ENCODE results near the gene HRH3. TPM values are rescaled to one million over a fixed set of nuclear protein-coding genes. Genes with fewer than 3 reads are reported as not detected.

The HRH3 gene
- total and polyA plus RNA-seq, 5 donors from 2014 or later, result not detected

GRCh38 chr20:62202676-62203377 lies 17.3 kb downstream of the HRH3 start:
- Mint-ChIP-seq H3K4me1 (peaks cover 0 to 4% (median 0%) of the 10 kb centered on the region in 4 donors), H3K9me3 (no peaks in the 10 kb centered on the region), H3K27ac (peak overlapping the region in 1 of 3 donors; percentile 55), H3K4me3 (no peak overlapping the region), H3K27me3 (no peaks in the 10 kb centered on the region), H3K36me3 (peaks cover 18% of the 10 kb centered on the region)
- ATAC-seq (ENCODE audit: low read depth in 2 of 2) (no peak), DNase-seq (no peak)
- Histone ChIP-seq H3K4me1 (ENCODE audit: control insufficient read depth, insufficient read depth, low read length, poor library complexity, severe bottlenecking) (no peaks in the 10 kb centered on the region), H3K27ac (ENCODE audit: insufficient read depth, low read length, poor library complexity, severe bottlenecking) (no peak overlapping the region), H3K36me3 (ENCODE audit: control insufficient read depth, insufficient read depth, low read length) (peaks cover 39% of the 10 kb centered on the region), H3K4me3 (ENCODE audit: low read depth, low read length) (no peak overlapping the region), H3K27me3 (ENCODE audit: control insufficient read depth, insufficient read depth, low read length) (no peaks in the 10 kb centered on the region), H3K9me3 (ENCODE audit: control insufficient read depth in 2 of 2, low read length in 2 of 2) (no peaks in the 10 kb centered on the region)

DNA sequence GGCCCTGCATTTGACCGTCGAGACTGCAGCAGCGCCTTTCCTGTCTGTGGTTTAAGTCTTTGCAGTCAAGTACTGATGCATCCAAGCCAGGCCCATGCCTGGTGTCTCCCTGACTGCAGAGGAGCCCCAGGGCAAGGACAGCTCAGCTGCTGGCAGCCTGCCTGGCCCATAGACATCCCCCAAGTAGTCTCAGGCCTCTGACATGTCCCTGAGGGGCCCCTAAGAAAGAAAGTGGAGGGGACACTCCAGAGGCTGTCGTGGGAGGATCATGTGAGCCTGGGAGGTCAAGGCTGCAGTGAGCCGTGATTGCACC lies 18.0 kb downstream of the HRH3 start:
- no peak overlapping the region for H3K27ac Mint-ChIP-seq
- ATAC-seq (ENCODE audit: low read depth in 2 of 2), result no peak

GRCh38 chr20:62201173-62202082 lies 18.6 kb downstream of the HRH3 start:
- no peaks in the 10 kb centered on the region for H3K27me3 Mint-ChIP-seq
- ATAC-seq (ENCODE audit: low read depth in 2 of 2) (no peak), DNase-seq (no peak)
- H3K4me3 Mint-ChIP-seq, result no peak overlapping the region
- no peaks in the 10 kb centered on the region for H3K9me3 Mint-ChIP-seq
- peaks cover 0 to 4% (median 0%) of the 10 kb centered on the region in 4 donors for H3K4me1 Mint-ChIP-seq
- peaks cover 44% of the 10 kb centered on the region for H3K36me3 ChIP-seq (ENCODE audit: control insufficient read depth, insufficient read depth, low read length)
- H3K4me1 ChIP-seq (ENCODE audit: control insufficient read depth, insufficient read depth, low read length, poor library complexity, severe bottlenecking), result no peaks in the 10 kb centered on the region
- no peaks in the 10 kb centered on the region for H3K27me3 ChIP-seq (ENCODE audit: control insufficient read depth, insufficient read depth, low read length)
- H3K27ac Mint-ChIP-seq, result peak overlapping the region in 1 of 3 donors; percentile 77
- H3K36me3 Mint-ChIP-seq, result peaks cover 18% of the 10 kb centered on the region
- no peak overlapping the region for H3K27ac ChIP-seq (ENCODE audit: insufficient read depth, low read length, poor library complexity, severe bottlenecking)
- H3K9me3 ChIP-seq (ENCODE audit: control insufficient read depth in 2 of 2, low read length in 2 of 2), result no peaks in the 10 kb centered on the region
- H3K4me3 ChIP-seq (ENCODE audit: low read depth, low read length), result no peak overlapping the region

More for the DNA sequence above, 18.0 kb downstream of the HRH3 start:
- Mint-ChIP-seq H3K4me3 (no peak overlapping the region), H3K36me3 (peaks cover 18% of the 10 kb centered on the region), H3K9me3 (no peaks in the 10 kb centered on the region), H3K4me1 (peaks cover 0 to 4% (median 0%) of the 10 kb centered on the region in 4 donors), H3K27me3 (no peaks in the 10 kb centered on the region)
- Histone ChIP-seq H3K36me3 (ENCODE audit: control insufficient read depth, insufficient read depth, low read length) (peaks cover 44% of the 10 kb centered on the region), H3K27ac (ENCODE audit: insufficient read depth, low read length, poor library complexity, severe bottlenecking) (no peak overlapping the region), H3K27me3 (ENCODE audit: control insufficient read depth, insufficient read depth, low read length) (no peaks in the 10 kb centered on the region), H3K9me3 (ENCODE audit: control insufficient read depth in 2 of 2, low read length in 2 of 2) (no peaks in the 10 kb centered on the region), H3K4me1 (ENCODE audit: control insufficient read depth, insufficient read depth, low read length, poor library complexity, severe bottlenecking) (no peaks in the 10 kb centered on the region), H3K4me3 (ENCODE audit: low read depth, low read length) (no peak overlapping the region)
- DNase-seq, result no peak

- no peak for ATAC-seq (ENCODE audit: low read depth in 2 of 2)
Observed at GRCh38 chr20:62200491-62201172, 19.4 kb downstream of the HRH3 start.

GRCh38 chr20:62198931-62199330 lies 21.1 kb downstream of the HRH3 start:
- Mint-ChIP-seq H3K9me3 (no peaks in the 10 kb centered on the region), H3K4me1 (peaks cover 0 to 4% (median 0%) of the 10 kb centered on the region in 4 donors)

More at GRCh38 chr20:62200491-62201172, 19.4 kb downstream of the HRH3 start:
- no peak overlapping the region for H3K4me3 ChIP-seq (ENCODE audit: low read depth, low read length)
- H3K27ac ChIP-seq (ENCODE audit: insufficient read depth, low read length, poor library complexity, severe bottlenecking), result no peak overlapping the region
- H3K4me1 ChIP-seq (ENCODE audit: control insufficient read depth, insufficient read depth, low read length, poor library complexity, severe bottlenecking), result no peaks in the 10 kb centered on the region
- Mint-ChIP-seq H3K9me3 (no peaks in the 10 kb centered on the region), H3K36me3 (peaks cover 20% of the 10 kb centered on the region), H3K27ac (no peak overlapping the region), H3K4me3 (no peak overlapping the region), H3K27me3 (no peaks in the 10 kb centered on the region), H3K4me1 (peaks cover 0 to 4% (median 0%) of the 10 kb centered on the region in 4 donors)
- H3K36me3 ChIP-seq (ENCODE audit: control insufficient read depth, insufficient read depth, low read length), result peaks cover 49% of the 10 kb centered on the region
- no peaks in the 10 kb centered on the region for H3K9me3 ChIP-seq (ENCODE audit: control insufficient read depth in 2 of 2, low read length in 2 of 2)
- H3K27me3 ChIP-seq (ENCODE audit: control insufficient read depth, insufficient read depth, low read length), result no peaks in the 10 kb centered on the region
- no peak for DNase-seq

GRCh38 chr20:62198496-62198895 lies 21.6 kb downstream of the HRH3 start:
- DNase-seq (no peak), ATAC-seq (ENCODE audit: low read depth in 2 of 2) (no peak)
- Histone ChIP-seq H3K27me3 (ENCODE audit: control insufficient read depth, insufficient read depth, low read length) (no peaks in the 10 kb centered on the region), H3K36me3 (ENCODE audit: control insufficient read depth, insufficient read depth, low read length) (peaks cover 53% of the 10 kb centered on the region), H3K4me3 (ENCODE audit: low read depth, low read length) (no peak overlapping the region), H3K27ac (ENCODE audit: insufficient read depth, low read length, poor library complexity, severe bottlenecking) (no peak overlapping the region), H3K4me1 (ENCODE audit: control insufficient read depth, insufficient read depth, low read length, poor library complexity, severe bottlenecking) (no peaks in the 10 kb centered on the region), H3K9me3 (ENCODE audit: control insufficient read depth in 2 of 2, low read length in 2 of 2) (no peaks in the 10 kb centered on the region)
- Mint-ChIP-seq H3K36me3 (peaks cover 21% of the 10 kb centered on the region), H3K4me3 (no peak overlapping the region), H3K9me3 (no peaks in the 10 kb centered on the region), H3K27ac (no peak overlapping the region), H3K4me1 (peaks cover 0 to 4% (median 0%) of the 10 kb centered on the region in 4 donors), H3K27me3 (no peaks in the 10 kb centered on the region)

More at GRCh38 chr20:62198931-62199330, 21.1 kb downstream of the HRH3 start:
- H3K4me3 ChIP-seq (ENCODE audit: low read depth, low read length), result no peak overlapping the region
- H3K4me3 Mint-ChIP-seq, result no peak overlapping the region
- H3K27ac ChIP-seq (ENCODE audit: insufficient read depth, low read length, poor library complexity, severe bottlenecking), result no peak overlapping the region
- H3K36me3 ChIP-seq (ENCODE audit: control insufficient read depth, insufficient read depth, low read length), result peaks cover 50% of the 10 kb centered on the region
- peaks cover 23% of the 10 kb centered on the region for H3K36me3 Mint-ChIP-seq
- ATAC-seq (ENCODE audit: low read depth in 2 of 2) (no peak), DNase-seq (no peak)
- no peaks in the 10 kb centered on the region for H3K27me3 ChIP-seq (ENCODE audit: control insufficient read depth, insufficient read depth, low read length)
- H3K27me3 Mint-ChIP-seq, result no peaks in the 10 kb centered on the region
- H3K27ac Mint-ChIP-seq, result no peak overlapping the region
- H3K9me3 ChIP-seq (ENCODE audit: control insufficient read depth in 2 of 2, low read length in 2 of 2), result no peaks in the 10 kb centered on the region
- H3K4me1 ChIP-seq (ENCODE audit: control insufficient read depth, insufficient read depth, low read length, poor library complexity, severe bottlenecking), result no peaks in the 10 kb centered on the region

DNA sequence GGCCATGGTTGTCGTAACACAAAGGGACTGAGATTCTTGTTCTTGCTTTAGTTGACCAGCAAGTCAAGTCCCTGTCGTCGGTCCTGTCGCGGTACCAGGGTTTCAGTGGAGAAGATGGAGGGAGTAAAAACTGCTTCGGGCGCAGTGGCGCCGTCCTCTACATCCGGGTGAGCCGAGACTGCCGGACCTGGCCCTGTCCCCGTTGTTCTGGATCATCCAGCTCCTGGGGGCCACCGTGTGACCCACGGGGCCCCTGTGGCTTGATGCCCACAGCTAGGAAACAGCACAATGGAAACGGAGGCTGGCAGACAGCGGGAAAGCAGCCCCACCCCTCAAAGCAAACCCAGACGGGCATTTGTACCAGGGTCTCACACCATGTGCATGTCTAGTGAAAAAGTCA lies 22.3 kb downstream of the HRH3 start:
- ATAC-seq (ENCODE audit: low read depth in 2 of 2), result no peak
- Mint-ChIP-seq H3K9me3 (no peaks in the 10 kb centered on the region), H3K36me3 (peaks cover 15% of the 10 kb centered on the region)

More for the DNA sequence above, 22.3 kb downstream of the HRH3 start:
- no peak overlapping the region for H3K4me3 Mint-ChIP-seq
- Histone ChIP-seq H3K27me3 (ENCODE audit: control insufficient read depth, insufficient read depth, low read length) (no peaks in the 10 kb centered on the region), H3K36me3 (ENCODE audit: control insufficient read depth, insufficient read depth, low read length) (peaks cover 53% of the 10 kb centered on the region), H3K4me3 (ENCODE audit: low read depth, low read length) (no peak overlapping the region), H3K27ac (ENCODE audit: insufficient read depth, low read length, poor library complexity, severe bottlenecking) (no peak overlapping the region), H3K9me3 (ENCODE audit: control insufficient read depth in 2 of 2, low read length in 2 of 2) (no peaks in the 10 kb centered on the region), H3K4me1 (ENCODE audit: control insufficient read depth, insufficient read depth, low read length, poor library complexity, severe bottlenecking) (no peaks in the 10 kb centered on the region)
- DNase-seq, result no peak
- no peaks in the 10 kb centered on the region for H3K27me3 Mint-ChIP-seq
- H3K27ac Mint-ChIP-seq, result no peak overlapping the region
- peaks cover 0 to 3% (median 0%) of the 10 kb centered on the region in 4 donors for H3K4me1 Mint-ChIP-seq

Data from CD4-positive, CD25-positive, alpha-beta regulatory T cell (primary cell).